Smooth muscle cell (in vitro differentiated cells): ENCODE measurements around the gene DENND11. TPM values are rescaled to one million over a fixed set of nuclear protein-coding genes. Genes with fewer than 3 reads are reported as not detected.

Source experiments
- DNase-seq: peaks from one replicate; lab custom pipeline; 2025; ENCODE audit not compliant: unreplicated experiment; lab: John Stamatoyannopoulos, UW
- H2AFZ ChIP-seq: fragments of 200-600 bp; sonication (generic); 2 replicates; pipeline ENCODE4 v1.6.0; 2016; ENCODE audit warnings: antibody characterized with exemption, low read depth, mild to moderate bottlenecking
- H3F3A ChIP-seq: fragments of 200-600 bp; sonication (generic); 2 replicates; pipeline ENCODE4 v1.6.0; 2017; ENCODE audit warnings: antibody characterized with exemption, low read depth
- H3K27ac ChIP-seq: fragments of 200-600 bp; sonication (generic); 2 replicates; pipeline ENCODE4 v1.5.1; 2016; ENCODE audit warnings: low read depth, mild to moderate bottlenecking
- H3K27me3 ChIP-seq: fragments of 200-600 bp; sonication (generic); 2 replicates; pipeline ENCODE4 v1.6.1; 2016; ENCODE audit warnings: low read depth, mild to moderate bottlenecking
- H3K36me3 ChIP-seq: fragments of 200-600 bp; sonication (generic); 2 replicates; pipeline ENCODE4 v1.5.1; 2016; ENCODE audit warnings: low read depth
- H3K4me1 ChIP-seq: fragments of 200-600 bp; sonication (generic); 2 replicates; pipeline ENCODE4 v1.5.1; 2016; ENCODE audit warnings: low read depth
- H3K4me2 ChIP-seq: fragments of 200-600 bp; sonication (generic); 2 replicates; pipeline ENCODE4 v1.6.0; 2016; ENCODE audit warnings: mild to moderate bottlenecking
- H3K4me3 ChIP-seq: fragments of 200-600 bp; sonication (generic); 2 replicates; pipeline ENCODE4 v1.5.1; 2016; ENCODE audit warnings: mild to moderate bottlenecking
- H3K79me2 ChIP-seq: fragments of 200-600 bp; sonication (generic); 2 replicates; pipeline ENCODE4 v1.6.0; 2016; ENCODE audit warnings: low read depth, mild to moderate bottlenecking
- H3K9ac ChIP-seq: fragments of 200-600 bp; sonication (generic); 2 replicates; pipeline ENCODE4 v1.6.0; 2016; ENCODE audit warnings: low read depth
- H3K9me3 ChIP-seq: fragments of 200-600 bp; sonication (generic); replicated peaks from 2 replicates; pipeline ENCODE4 v1.5.1; 2016; ENCODE audit warnings: low read depth
- H4K20me1 ChIP-seq: fragments of 200-600 bp; sonication (generic); 2 replicates; pipeline ENCODE4 v1.6.0; 2016; ENCODE audit warnings: low read depth
- WGBS: methylation state at CpG from one replicate; pipeline ENCODE4 v1.1.7; 2016; ENCODE audit warnings: low lambda C conversion rate; 5-methylcytosine and 5-hydroxymethylcytosine counted together
- polyA plus RNA-seq: library from polyadenylated mRNA; unstranded; fragments of >200 nt; fragmentation: Nextera tagmentation; extraction: Ambion mirVana; gene quantifications from 2 replicates; pipeline ENCODE4 v1.2.1, GENCODE V29; 2016
- total RNA-seq: library from RNA; depleted of rRNA; stranded (reverse); fragments of >200 nt; gene quantifications from 2 replicates; pipeline ENCODE4 v1.2.3, GENCODE V29; 2014
- TF ChIP-seq, protein P1 (sequence below): fragments of 200-600 bp; sonication (generic); IDR thresholded peaks from 2 replicates; pipeline ENCODE4 v1.5.1; 2017; ENCODE audit warnings: borderline replicate concordance, mild to moderate bottlenecking, antibody characterized with exemption; ENCODE audit not compliant: insufficient read depth, poor library complexity, severe bottlenecking

DENND11 gene, protein sequence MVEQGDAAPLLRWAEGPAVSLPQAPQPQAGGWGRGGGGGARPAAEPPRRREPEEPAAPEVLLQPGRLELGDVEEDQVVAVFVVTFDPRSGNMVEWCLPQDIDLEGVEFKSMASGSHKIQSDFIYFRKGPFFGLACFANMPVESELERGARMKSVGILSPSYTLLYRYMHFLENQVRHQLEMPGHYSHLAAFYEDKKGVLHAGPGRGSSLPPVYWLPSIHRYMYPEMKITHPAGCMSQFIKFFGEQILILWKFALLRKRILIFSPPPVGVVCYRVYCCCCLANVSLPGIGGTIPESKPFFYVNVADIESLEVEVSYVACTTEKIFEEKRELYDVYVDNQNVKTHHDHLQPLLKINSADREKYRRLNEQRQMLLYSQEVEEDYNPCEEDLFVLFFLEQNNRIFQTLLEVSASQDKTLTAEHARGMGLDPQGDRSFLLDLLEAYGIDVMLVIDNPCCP
- 9.3 and 10.3 TPM in 2 replicates for total RNA-seq
- polyA plus RNA-seq: 3.2 and 3.7 TPM in 2 replicates

DNA sequence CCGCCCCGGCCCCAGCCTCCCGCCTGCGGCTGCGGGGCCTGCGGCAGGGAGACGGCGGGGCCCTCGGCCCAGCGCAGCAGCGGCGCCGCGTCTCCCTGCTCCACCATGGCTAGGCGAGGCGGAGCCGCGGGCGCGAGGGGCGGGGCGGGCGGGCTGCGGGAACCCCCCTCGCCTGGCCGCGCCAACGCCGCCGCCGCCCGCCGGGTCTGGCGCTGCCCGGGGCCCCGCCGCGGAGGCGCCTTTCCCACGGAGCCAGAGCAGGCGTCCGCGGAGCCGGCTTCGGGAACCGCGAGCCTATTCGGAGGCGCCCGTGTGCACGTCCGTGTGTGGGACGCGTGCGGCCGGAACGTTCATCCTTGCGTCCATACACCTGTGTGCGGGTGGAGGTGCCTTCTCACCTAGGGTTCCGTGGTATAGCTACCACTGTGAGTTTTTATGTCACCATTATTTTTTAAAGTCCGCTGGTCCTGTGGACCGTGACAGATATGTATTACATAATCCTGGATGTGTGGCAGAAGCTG, at the start of gene DENND11:
DENND11 (minus strand) TSS at position 120 of the 521 bp plus-strand sequence; CDS start at position 107, 13 bp downstream.
- Histone ChIP-seq H3F3A (peaks cover 5% of the 10 kb centered on the region), H3K4me3 (peak within 1 kb of the TSS; percentile 86), H2AFZ (peak within 1 kb of the TSS; percentile 96), H3K79me2 (no peaks in the 10 kb centered on the region), H3K4me2 (peak within 1 kb of the TSS; percentile 99), H3K27ac (no peak within 1 kb of the TSS), H3K4me1 (peaks cover 20% of the 10 kb centered on the region), H3K36me3 (no peaks in the 10 kb centered on the region), H3K27me3 (no peaks in the 10 kb centered on the region), H3K9me3 (no peaks in the 10 kb centered on the region), H4K20me1 (peaks cover 22% of the 10 kb centered on the region), H3K9ac (peak within 1 kb of the TSS; percentile 66)
- TF ChIP-seq, protein P1, sequence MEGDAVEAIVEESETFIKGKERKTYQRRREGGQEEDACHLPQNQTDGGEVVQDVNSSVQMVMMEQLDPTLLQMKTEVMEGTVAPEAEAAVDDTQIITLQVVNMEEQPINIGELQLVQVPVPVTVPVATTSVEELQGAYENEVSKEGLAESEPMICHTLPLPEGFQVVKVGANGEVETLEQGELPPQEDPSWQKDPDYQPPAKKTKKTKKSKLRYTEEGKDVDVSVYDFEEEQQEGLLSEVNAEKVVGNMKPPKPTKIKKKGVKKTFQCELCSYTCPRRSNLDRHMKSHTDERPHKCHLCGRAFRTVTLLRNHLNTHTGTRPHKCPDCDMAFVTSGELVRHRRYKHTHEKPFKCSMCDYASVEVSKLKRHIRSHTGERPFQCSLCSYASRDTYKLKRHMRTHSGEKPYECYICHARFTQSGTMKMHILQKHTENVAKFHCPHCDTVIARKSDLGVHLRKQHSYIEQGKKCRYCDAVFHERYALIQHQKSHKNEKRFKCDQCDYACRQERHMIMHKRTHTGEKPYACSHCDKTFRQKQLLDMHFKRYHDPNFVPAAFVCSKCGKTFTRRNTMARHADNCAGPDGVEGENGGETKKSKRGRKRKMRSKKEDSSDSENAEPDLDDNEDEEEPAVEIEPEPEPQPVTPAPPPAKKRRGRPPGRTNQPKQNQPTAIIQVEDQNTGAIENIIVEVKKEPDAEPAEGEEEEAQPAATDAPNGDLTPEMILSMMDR: no peak
- WGBS: under 1% methylated on average over 32 of the region's 62 CpGs
- DNase-seq: peak; percentile 16

DNA sequence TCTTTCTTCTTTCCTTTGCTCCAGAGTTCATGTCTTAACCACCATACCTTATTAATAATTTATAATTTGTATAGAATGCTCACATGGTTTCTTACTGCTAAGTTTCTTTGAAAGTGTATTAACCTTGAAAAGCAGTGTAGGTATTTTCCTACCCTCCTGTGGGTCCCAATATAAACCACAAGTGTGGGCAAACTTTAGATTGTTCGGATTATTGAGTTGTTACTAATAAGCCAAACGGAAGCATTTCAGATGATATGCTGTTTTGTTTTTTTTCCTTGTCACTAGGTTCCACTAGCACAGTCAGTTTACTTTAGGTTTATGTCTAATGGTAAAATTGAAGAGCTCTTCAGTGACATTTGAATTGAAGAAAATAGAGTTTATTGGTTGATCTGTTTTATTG, 46.4 kb upstream of the DENND11 start:
- Histone ChIP-seq H3K36me3 (peaks cover 78% of the 10 kb centered on the region), H3F3A (no peaks in the 10 kb centered on the region), H3K27me3 (no peaks in the 10 kb centered on the region), H2AFZ (no peak overlapping the region), H3K9ac (no peak overlapping the region), H3K4me3 (no peak overlapping the region), H3K9me3 (peaks cover 13% of the 10 kb centered on the region), H4K20me1 (no peaks in the 10 kb centered on the region), H3K4me1 (no peaks in the 10 kb centered on the region), H3K27ac (peak overlapping the region; percentile 6), H3K79me2 (peaks cover 3% of the 10 kb centered on the region), H3K4me2 (no peak overlapping the region)
- TF ChIP-seq, protein P1: no peak
- 83% methylated on average over 2 of the region's 2 CpGs for WGBS
- DNase-seq: no peak

DNA sequence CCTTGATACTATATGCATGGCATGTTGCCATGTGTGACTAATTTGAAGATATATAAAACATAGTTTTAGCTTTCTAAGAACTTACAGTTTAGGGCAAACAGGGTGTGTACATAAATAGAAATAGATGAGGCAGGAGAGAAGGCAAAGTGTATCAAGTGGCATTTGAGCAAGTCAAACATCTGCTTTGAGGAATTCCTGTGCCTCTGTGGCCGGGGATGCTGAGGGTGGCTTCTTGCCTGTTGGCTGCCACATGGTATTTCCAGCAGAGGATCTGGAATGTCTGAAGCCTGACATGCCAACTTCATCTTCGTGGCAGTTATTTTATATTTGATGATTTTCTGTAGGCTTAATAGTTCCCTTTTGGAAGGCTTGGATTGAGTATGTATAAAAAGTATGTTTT, 42.2 kb upstream of the DENND11 start:
- Histone ChIP-seq H3K36me3 (peaks cover 41% of the 10 kb centered on the region), H3K27ac (no peak overlapping the region), H2AFZ (no peak overlapping the region), H3K4me1 (peaks cover 7% of the 10 kb centered on the region), H3F3A (no peaks in the 10 kb centered on the region), H3K4me2 (no peak overlapping the region), H3K27me3 (no peaks in the 10 kb centered on the region), H3K79me2 (peaks cover 24% of the 10 kb centered on the region), H3K9ac (no peak overlapping the region), H3K4me3 (no peak overlapping the region), H4K20me1 (no peaks in the 10 kb centered on the region), H3K9me3 (no peaks in the 10 kb centered on the region)
- no peak for DNase-seq
- TF ChIP-seq, protein P1: no peak
- WGBS: 98% methylated on average over 2 of the region's 2 CpGs
